ENCODE measurements around the gene NMT2.

Gene NMT2

GRCh38 chr10:15088428-15089261, 79.8 kb downstream of the NMT2 start, which contains the start of gene ACBD7:
ACBD7 (minus strand) TSS chr10:15088776; CDS start chr10:15088728, 48 bp downstream.
- DNase-seq, result peak; percentile 90

GRCh38 chr10:15084502-15084922, 84.0 kb downstream of the NMT2 start:
- DNase-seq, result no peak

GRCh38 chr10:15083674-15084501, 84.6 kb downstream of the NMT2 start:
- DNase-seq, result no peak

- no peak for DNase-seq
These were observed 93.1 kb downstream of the NMT2 start for GRCh38 chr10:15075421-15075820.

- no peak for DNase-seq
These were observed 96.1 kb downstream of the NMT2 start for GRCh38 chr10:15072358-15072757.

GRCh38 chr10:15069230-15069629, 99.3 kb downstream of the NMT2 start:
- DNase-seq, result no peak

- no peak for DNase-seq
These were observed 99.7 kb downstream of the NMT2 start for GRCh38 chr10:15068802-15069201.

GRCh38 chr10:15067154-15067553, 101.3 kb downstream of the NMT2 start:
- DNase-seq, result no peak

- no peak for DNase-seq
These were observed 107.9 kb downstream of the NMT2 start for GRCh38 chr10:15060638-15061037.

GRCh38 chr10:15059914-15060313, 108.6 kb downstream of the NMT2 start:
- DNase-seq, result no peak

- no peak for DNase-seq
These were observed 109.8 kb downstream of the NMT2 start for GRCh38 chr10:15058689-15059088.
